Choroid plexus epithelial cell (primary cell): ENCODE data around the gene CREB3L2.

Source experiments
- DNase-seq: peaks from one replicate; pipeline ENCODE4 v3.0.0-alpha.2; 2010; ENCODE audit warnings: low read depth
- H3K4me3 ChIP-seq: 2 replicates; pipeline ENCODE4 v1.5.1; 2011; ENCODE audit warnings: low read depth, mild to moderate bottlenecking, control low read depth, low read length, moderate library complexity
- CTCF ChIP-seq: conservative IDR thresholded peaks from 2 replicates; pipeline ENCODE4 v1.5.1; 2011; ENCODE audit warnings: low read depth, mild to moderate bottlenecking, control low read depth, inconsistent platforms, low read length, moderate library complexity

CREB3L2 gene

GRCh38 chr7:138025215-138026186 is 23.6 kb upstream of the CREB3L2 start:
- H3K4me3 ChIP-seq: no peak overlapping the region
- DNase-seq: no peak
- TF ChIP-seq CTCF: no peak

- no peak for DNase-seq
- H3K4me3 ChIP-seq: no peak overlapping the region
- no peak for TF ChIP-seq CTCF
Measured at GRCh38 chr7:138024765-138025164, 22.9 kb upstream of the CREB3L2 start.

- no peak for DNase-seq
- no peak for TF ChIP-seq CTCF
- H3K4me3 ChIP-seq: no peak overlapping the region
Measured at GRCh38 chr7:138024343-138024691, 22.4 kb upstream of the CREB3L2 start.

GRCh38 chr7:138023618-138024342 is 21.9 kb upstream of the CREB3L2 start:
- H3K4me3 ChIP-seq: no peak overlapping the region
- TF ChIP-seq CTCF: no peak
- no peak for DNase-seq

GRCh38 chr7:138021889-138022288 is 20.0 kb upstream of the CREB3L2 start:
- no peak overlapping the region for H3K4me3 ChIP-seq
- no peak for TF ChIP-seq CTCF
- DNase-seq: no peak

GRCh38 chr7:138017992-138018391 is 16.1 kb upstream of the CREB3L2 start:
- TF ChIP-seq CTCF: no peak
- H3K4me3 ChIP-seq: no peak overlapping the region
- no peak for DNase-seq
